HG03066 (cell line): ENCODE measurements around the gene CCDC17.
"Not testable (repeated sequence)": the region's sequence is repeated elsewhere in the genome, so short reads cannot be mapped to it uniquely, and the experiment has no call there.

Source experiments
- ATAC-seq: cut with Tn5 transposase; IDR thresholded peaks from one replicate; pipeline ENCODE4 v1.9.1; 2021; ENCODE audit warnings: low read depth; ENCODE audit not compliant: unreplicated experiment

The CCDC17 gene

GRCh38 chr1:45622524-45623394, 1.1 kb downstream of the CCDC17 start:
- ATAC-seq: no peak

DNA sequence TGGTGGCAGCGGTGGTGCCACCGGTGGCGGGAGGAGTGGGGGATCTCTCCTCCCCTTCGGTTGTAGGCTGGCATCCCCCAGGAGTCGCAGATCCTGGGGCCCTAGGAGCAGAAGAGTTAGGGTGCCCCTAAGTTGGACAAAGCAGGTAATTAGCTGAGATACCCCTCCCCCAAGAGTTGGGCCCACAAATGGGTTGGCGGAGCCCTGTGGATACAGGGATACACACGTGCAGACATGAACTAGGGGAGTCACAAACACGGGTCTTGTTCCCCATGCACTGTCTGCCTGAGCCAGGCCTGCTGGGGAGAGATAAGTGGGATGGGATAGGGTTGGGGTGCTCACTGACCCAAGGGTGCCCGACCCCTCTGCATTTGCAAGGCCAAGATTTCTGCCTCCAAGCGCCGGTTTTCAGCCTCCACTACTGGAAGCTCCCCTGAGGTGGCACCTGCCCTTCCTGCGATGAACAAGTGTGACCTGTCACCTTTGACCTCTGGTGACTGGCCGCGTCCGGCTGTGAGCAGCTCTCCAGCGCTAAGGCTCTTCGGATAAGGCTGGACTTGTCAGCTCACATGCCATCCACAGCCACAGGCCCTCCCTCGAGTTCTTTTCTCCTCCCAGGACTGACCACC, 1.8 kb downstream of the CCDC17 start:
- ATAC-seq: no peak

- ATAC-seq: no peak
These were observed 2.4 kb downstream of the CCDC17 start for GRCh38 chr1:45621501-45621836.

DNA sequence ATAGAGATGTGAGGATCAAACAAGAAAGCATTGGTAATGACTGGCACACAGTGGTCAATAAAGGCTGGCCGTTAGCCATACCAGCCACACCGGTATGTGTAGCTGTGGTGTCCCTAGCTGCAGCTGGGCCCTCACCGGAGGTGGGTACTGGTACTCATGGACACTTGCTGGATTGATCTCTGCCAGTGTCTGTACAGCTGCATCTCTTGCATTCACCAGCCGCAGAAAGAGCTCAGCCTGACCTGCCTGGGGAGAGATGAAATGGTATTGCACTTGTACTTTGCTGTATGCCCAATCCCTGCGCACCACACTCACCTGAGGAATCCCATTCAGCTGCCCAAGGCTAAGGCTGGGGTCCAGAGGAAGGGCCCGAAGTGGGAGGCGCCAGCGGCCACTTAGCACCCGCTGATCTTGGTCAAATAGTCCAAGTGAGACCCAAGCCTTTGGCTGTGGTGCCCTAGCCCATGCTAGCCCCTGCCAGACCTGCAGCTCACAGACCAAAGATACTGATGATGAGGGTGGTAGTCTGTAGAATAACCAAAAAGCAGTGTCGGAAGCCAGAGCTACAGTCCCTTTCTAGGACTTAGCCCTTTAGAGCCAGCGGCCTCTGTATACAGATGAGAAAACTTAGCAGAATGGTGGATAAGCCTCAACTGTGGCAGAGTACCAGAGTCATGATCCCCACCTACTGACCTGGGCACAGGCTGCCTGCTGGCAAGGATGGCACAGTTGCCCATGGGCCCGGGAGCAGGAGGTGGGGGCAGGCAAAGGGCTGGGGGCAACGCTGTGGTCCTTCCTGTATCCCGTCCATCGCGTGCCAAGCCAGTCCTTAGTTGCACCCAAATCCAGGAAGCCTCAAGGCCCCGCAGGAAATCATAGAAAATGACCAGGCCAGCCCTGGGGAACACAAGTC, 3.0 kb downstream of the CCDC17 start:
- ATAC-seq: no peak

DNA sequence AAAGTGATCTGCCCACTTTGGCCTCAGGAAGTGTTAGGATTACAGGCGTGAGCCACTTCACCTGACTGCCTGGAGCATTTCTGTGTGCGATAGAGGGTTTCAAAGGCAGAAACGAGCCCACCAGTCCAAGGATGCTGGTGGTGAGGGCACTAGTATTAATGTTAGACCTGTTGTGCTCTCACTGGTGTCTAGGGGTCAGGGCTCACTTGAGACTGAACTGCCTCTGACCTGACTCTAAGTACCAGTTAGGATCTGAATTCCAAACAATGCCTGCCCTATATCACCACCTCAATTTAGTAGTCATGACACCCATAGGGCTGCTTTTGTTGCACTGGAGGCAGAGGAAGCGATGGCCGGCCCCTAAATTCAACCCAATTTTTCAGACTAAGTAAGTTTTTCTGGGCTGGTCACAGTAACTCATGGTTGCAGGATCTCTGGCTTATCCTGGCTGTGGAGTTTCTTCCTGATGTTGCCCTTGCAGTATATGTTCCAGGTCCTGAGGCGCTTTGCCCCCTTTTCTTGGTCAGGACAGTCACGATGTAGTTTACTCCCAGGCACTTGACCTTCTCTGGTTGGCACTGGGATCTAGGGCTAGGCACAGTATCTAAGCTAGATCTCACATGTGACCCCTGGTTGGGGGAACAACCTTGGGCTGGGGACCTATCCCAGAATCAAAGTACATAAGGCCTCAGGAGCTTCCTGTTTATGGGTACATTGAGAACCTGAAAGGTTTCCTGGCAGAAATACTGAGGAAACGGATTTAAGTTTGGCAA, 4.5 kb downstream of the CCDC17 start:
- ATAC-seq: no peak

DNA sequence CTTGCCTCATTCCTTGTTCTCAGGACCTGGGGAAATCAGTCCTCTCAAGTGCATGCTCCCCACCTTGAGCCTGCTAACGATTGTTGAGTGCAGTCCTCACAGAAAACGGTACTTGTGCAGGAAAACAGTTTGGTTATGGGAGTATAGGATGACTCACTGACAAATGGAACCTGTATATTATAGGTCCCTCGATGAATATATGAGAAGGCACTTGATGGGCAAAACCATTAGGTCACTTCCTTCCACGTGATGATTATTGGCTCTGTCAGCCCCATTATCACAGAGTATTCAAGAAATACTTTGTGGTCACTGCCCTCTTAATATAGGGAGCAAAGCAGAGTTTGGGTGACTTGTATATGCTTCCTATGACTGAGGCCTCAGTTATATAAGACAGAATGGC, 6.2 kb downstream of the CCDC17 start:
- no peak for ATAC-seq

GRCh38 chr1:45615885-45616284, 8.0 kb downstream of the CCDC17 start:
- no peak for ATAC-seq

DNA sequence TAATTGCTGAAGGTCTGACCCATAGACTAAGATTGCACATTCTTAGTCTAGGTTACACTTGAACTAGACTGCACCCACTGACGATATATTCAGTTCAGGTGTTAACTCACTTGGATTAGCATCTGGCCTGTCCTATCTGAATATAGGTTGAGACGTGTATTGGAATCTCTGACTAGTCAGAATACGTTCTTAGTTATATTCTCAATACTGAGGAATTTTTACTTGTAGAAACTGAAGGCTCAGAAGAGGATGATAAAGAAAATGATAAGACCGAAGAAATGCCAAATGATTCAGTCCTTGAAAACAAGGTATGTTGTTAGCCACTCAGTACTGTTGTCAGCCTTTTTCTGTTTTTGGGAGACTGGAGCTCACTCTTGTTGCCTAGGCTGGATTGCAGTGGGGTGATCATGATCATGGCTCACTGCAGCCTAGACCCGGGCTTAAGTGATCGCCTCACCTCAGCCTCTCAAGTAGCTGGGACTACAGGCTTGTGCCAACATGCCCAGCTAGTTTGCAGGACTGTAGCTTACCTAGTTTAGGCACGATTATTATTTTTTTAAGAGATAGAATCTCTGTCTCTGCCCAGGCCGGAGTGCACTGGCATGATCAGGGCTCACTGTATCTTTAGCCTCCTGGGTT, 10.8 kb downstream of the CCDC17 start:
- no peak for ATAC-seq

DNA sequence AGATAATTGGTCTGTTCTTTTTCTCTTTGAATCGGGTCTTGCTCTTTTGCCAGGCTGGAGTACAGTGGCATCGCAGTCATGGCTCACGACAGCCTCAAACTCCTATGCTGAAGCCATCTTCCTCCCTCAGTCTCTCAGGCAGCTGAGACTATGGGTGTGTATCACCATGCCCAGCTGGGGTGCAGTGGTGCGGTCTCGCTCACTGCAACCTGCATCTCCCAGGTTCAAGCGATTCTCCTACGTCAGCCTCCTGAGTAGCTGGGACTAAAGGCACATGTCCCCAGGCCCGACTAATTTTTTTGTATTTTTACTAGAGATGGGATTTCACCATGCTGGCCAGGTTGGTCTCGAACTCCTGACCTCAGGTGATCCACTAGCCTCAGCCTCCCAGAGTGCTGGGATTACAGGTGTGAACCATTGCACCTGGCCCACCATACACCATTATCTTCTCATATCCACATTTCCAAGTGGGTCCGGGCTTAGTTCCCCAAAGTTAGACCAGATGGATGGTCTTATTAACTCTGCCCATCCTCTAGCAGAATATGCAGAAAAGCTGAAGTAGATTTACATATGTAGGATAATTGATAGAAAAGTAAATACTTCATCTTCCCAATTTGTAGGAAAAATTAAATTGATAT, 13.1 kb downstream of the CCDC17 start:
- no peak for ATAC-seq

- no peak for ATAC-seq
These were observed 15.4 kb downstream of the CCDC17 start for GRCh38 chr1:45608175-45609156.

DNA sequence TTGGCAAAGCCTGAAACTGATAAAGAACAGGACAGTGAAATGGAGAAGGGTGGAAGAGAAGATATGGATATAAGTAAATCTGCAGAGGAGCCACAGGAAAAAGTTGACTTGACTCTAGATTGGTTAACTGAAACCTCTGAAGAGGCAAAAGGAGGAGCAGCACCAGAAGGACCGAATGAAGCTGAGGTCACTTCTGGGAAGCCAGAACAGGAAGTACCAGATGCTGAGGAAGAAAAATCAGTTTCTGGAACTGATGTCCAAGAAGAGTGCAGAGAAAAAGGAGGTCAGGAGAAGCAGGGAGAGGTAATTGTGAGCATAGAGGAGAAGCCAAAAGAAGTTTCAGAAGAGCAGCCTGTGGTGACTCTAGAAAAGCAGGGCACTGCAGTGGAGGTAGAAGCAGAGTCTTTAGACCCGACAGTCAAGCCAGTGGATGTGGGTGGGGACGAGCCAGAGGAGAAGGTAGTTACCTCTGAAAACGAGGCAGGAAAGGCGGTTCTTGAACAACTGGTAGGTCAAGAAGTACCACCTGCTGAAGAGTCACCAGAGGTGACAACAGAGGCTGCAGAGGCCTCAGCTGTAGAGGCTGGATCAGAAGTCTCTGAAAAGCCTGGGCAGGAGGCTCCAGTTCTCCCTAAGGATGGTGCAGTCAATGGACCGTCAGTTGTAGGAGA, 16.3 kb downstream of the CCDC17 start:
- no peak for ATAC-seq

DNA sequence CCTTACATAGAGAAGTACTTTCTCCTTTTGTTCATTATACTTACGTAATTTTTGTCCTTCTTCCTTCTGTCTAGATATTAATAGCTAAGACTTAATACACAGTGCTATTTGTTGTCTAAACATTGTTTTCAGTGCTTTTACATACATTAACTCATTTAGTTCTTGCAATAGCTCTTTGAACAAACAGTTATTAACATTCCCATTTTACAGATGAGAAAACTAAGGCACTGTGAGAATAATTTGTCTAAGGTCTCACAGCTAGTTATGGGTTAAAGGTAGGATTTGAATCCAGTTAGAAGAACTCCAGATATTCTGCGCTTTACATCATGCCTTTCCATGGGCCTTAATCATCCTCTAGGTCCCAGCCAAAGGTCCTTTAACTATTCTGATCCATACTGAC, 19.6 kb downstream of the CCDC17 start:
- no peak for ATAC-seq

- not testable (repeated sequence) for ATAC-seq
These were observed 27.1 kb downstream of the CCDC17 start for GRCh38 chr1:45596765-45597164.

DNA sequence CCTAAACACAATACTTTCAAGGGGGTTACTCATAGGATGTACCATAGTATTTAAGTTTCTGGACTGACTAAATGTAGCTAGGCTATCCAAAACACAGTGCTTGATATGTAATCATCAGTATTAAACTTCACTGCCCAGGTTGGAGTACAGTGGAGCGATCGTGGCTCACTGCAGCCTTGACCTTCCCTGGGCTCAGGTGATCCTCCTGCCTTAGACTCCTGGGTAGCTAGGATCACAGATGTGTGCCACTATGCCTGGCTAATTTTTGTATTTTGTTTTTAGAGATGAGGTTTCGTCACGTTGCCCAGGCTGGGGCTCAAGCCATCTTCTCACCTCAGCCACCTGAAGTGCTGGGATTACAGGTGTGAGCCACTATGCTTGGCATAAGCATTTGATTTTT, 29.4 kb downstream of the CCDC17 start:
- ATAC-seq: no peak

GRCh38 chr1:45589861-45590260, 34.0 kb downstream of the CCDC17 start:
- ATAC-seq: no peak

DNA sequence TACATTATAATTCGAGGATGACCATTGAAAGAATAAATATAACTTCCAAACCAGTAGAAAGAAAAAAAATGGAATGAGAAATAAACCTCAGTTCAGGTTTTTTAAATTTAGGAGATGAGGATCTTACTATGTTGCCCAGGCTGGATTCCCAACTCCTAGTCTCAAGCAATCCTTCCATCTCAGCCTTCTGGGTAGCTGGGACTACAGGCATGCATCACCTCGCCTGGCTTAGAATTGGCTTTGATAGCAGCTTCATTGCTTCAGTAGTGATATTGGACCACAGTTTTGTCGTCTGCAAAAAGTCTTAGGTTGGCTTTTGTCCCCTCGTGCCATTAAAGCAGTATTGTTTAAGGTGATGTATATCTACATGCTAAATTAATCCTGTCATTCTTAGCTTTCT, 37.1 kb downstream of the CCDC17 start:
- ATAC-seq: no peak

- ATAC-seq: no peak
These were observed 38.3 kb downstream of the CCDC17 start for GRCh38 chr1:45585496-45586075.

DNA sequence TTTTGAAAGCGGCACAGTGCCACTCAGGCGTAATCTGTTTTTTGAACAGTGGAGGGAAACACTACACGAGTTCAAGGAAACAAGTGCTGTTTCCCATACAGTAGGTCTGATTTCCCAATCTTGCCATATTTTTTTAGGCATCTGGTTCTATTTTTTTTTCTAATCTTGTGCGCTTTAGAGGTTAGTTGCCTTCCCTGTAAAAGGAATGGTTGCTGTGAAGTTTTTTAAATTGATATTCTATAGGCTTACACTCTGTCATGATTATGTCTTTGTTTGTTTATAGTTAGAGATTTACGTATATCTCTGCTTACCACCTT, 38.8 kb downstream of the CCDC17 start:
- no peak for ATAC-seq
